HG03565 (cell line): ENCODE data around the gene ITGAV.

Experiments
- ATAC-seq: cut with Tn5 transposase; IDR thresholded peaks from one replicate; pipeline ENCODE4 v1.9.1; 2021; ENCODE audit warnings: mild to moderate bottlenecking, moderate library complexity; ENCODE audit not compliant: unreplicated experiment

ITGAV gene

GRCh38 chr2:186714611-186715010 is 124.8 kb downstream of the ITGAV start:
- ATAC-seq, result no peak

- no peak for ATAC-seq
These were observed 126.1 kb downstream of the ITGAV start for GRCh38 chr2:186716004-186716403.

GRCh38 chr2:186716899-186717298 is 127.0 kb downstream of the ITGAV start:
- ATAC-seq, result no peak

GRCh38 chr2:186717320-186718007 is 127.6 kb downstream of the ITGAV start:
- ATAC-seq, result no peak

GRCh38 chr2:186718122-186718521 is 128.3 kb downstream of the ITGAV start:
- no peak for ATAC-seq

GRCh38 chr2:186718903-186719302 is 129.0 kb downstream of the ITGAV start:
- no peak for ATAC-seq

- no peak for ATAC-seq
These were observed 132.1 kb downstream of the ITGAV start for GRCh38 chr2:186721956-186722355.

- no peak for ATAC-seq
These were observed 134.9 kb downstream of the ITGAV start for GRCh38 chr2:186724736-186725135.

GRCh38 chr2:186725783-186726182 is 135.9 kb downstream of the ITGAV start:
- ATAC-seq, result no peak

- no peak for ATAC-seq
These were observed 137.1 kb downstream of the ITGAV start for GRCh38 chr2:186726938-186727337.

GRCh38 chr2:186728631-186729030 is 138.8 kb downstream of the ITGAV start:
- ATAC-seq, result no peak
